ENCODE data around the gene CFAP90. TPM values are rescaled to one million over a fixed set of nuclear protein-coding genes. Genes with fewer than 3 reads are reported as not detected.

CFAP90 gene
- total RNA-seq, 2 experiments from 2014 or later, result not detected

- no peak overlapping the region for H3K4me3 Mint-ChIP-seq
- POLR2A ChIA-PET, result interaction anchor here (0.6 kb wide), 1 partner anchor 74 kb away, joined by 3 read pairs; no protein-coding TSS in a partner anchor
- TF ChIP-seq CTCF (IDR thresholded peaks at IDR 0.05), result no peak
- H3K36me3 Mint-ChIP-seq (ENCODE audit: low read depth), result no peaks in the 10 kb centered on the region
- ATAC-seq, result no peak
- CTCF ChIA-PET, result no interaction called here
- no peaks in the 10 kb centered on the region for H3K27me3 Mint-ChIP-seq
- H3K9me3 Mint-ChIP-seq, result no peaks in the 10 kb centered on the region
- no peaks in the 10 kb centered on the region for H3K4me1 Mint-ChIP-seq (ENCODE audit: low read depth)
- intact Hi-C loops (cut with micrococcal nuclease), result no loop called here
- DNase-seq, result no peak
- H3K27ac Mint-ChIP-seq, result no peak overlapping the region
These were observed 56.1 kb downstream of the CFAP90 start for GRCh38 chr5:7794823-7795222.

- CTCF ChIA-PET, result no interaction called here
These were observed 56.6 kb downstream of the CFAP90 start for GRCh38 chr5:7794311-7794710.

GRCh38 chr5:7793895-7794294 lies 57.0 kb downstream of the CFAP90 start:
- Mint-ChIP-seq H3K9me3 (no peaks in the 10 kb centered on the region), H3K4me3 (no peak overlapping the region), H3K27me3 (no peaks in the 10 kb centered on the region), H3K4me1 (ENCODE audit: low read depth) (no peaks in the 10 kb centered on the region), H3K27ac (no peak overlapping the region), H3K36me3 (ENCODE audit: low read depth) (no peaks in the 10 kb centered on the region)
- DNase-seq (no peak), ATAC-seq (no peak)
- intact Hi-C loops (cut with micrococcal nuclease), result no loop called here
- ChIA-PET POLR2A (no interaction called here), CTCF (no interaction called here)
- no peak for TF ChIP-seq CTCF (IDR thresholded peaks at IDR 0.05)

More at GRCh38 chr5:7794311-7794710, 56.6 kb downstream of the CFAP90 start:
- no peaks in the 10 kb centered on the region for H3K27me3 Mint-ChIP-seq
- no peaks in the 10 kb centered on the region for H3K9me3 Mint-ChIP-seq
- TF ChIP-seq CTCF (IDR thresholded peaks at IDR 0.05), result no peak
- POLR2A ChIA-PET, result no interaction called here
- DNase-seq, result no peak
- no peak overlapping the region for H3K4me3 Mint-ChIP-seq
- no peak for ATAC-seq
- no peaks in the 10 kb centered on the region for H3K4me1 Mint-ChIP-seq (ENCODE audit: low read depth)
- H3K36me3 Mint-ChIP-seq (ENCODE audit: low read depth), result no peaks in the 10 kb centered on the region
- intact Hi-C loops (cut with micrococcal nuclease), result no loop called here
- no peak overlapping the region for H3K27ac Mint-ChIP-seq

GRCh38 chr5:7789567-7789966 lies 61.4 kb downstream of the CFAP90 start:
- no peak overlapping the region for H3K27ac Mint-ChIP-seq
- H3K36me3 Mint-ChIP-seq (ENCODE audit: low read depth), result no peaks in the 10 kb centered on the region
- no peaks in the 10 kb centered on the region for H3K9me3 Mint-ChIP-seq
- H3K4me3 Mint-ChIP-seq, result no peak overlapping the region
- no peak for TF ChIP-seq CTCF (IDR thresholded peaks at IDR 0.05)
- H3K27me3 Mint-ChIP-seq, result peaks cover 6% of the 10 kb centered on the region
- intact Hi-C loops (cut with micrococcal nuclease), result no loop called here
- no peak for ATAC-seq
- DNase-seq, result no peak
- CTCF ChIA-PET, result interaction anchor here (1.2 kb wide), 1 partner anchor 28 kb away, joined by 3 read pairs; no protein-coding TSS in a partner anchor
- no peaks in the 10 kb centered on the region for H3K4me1 Mint-ChIP-seq (ENCODE audit: low read depth)
- POLR2A ChIA-PET, result no interaction called here

- no peak overlapping the region for H3K4me3 Mint-ChIP-seq
- no peak for TF ChIP-seq CTCF (IDR thresholded peaks at IDR 0.05)
- DNase-seq, result no peak
- ATAC-seq, result no peak
- H3K27ac Mint-ChIP-seq, result no peak overlapping the region
- ChIA-PET POLR2A (no interaction called here), CTCF (no interaction called here)
- H3K27me3 Mint-ChIP-seq, result peaks cover 15% of the 10 kb centered on the region
- intact Hi-C loops (cut with micrococcal nuclease), result no loop called here
- no peaks in the 10 kb centered on the region for H3K4me1 Mint-ChIP-seq (ENCODE audit: low read depth)
- no peaks in the 10 kb centered on the region for H3K36me3 Mint-ChIP-seq (ENCODE audit: low read depth)
- H3K9me3 Mint-ChIP-seq, result no peaks in the 10 kb centered on the region
These were observed 63.2 kb downstream of the CFAP90 start for GRCh38 chr5:7787770-7788169.

All from activated CD8-positive, alpha-beta T cell treated with anti-CD3 and anti-CD28 coated beads for 36 hours (primary cell).